IMR-90 (cell line): ENCODE results near the gene FNDC7. TPM values are rescaled to one million over a fixed set of nuclear protein-coding genes. Genes with fewer than 3 reads are reported as not detected.
"Not testable (repeated sequence)": the region's sequence is repeated elsewhere in the genome, so short reads cannot be mapped to it uniquely, and the experiment has no call there.

Experiments used
- ATAC-seq: fragments of 200-7000 bp; cut with Tn5 transposase; 2 replicates; pipeline ENCODE4 v1.9.1; 2020; ENCODE audit warnings: low read depth, mild to moderate bottlenecking, moderate library complexity
- BruUV-seq: library from RNA; stranded (reverse); fragments of 400-500 nt; replicated peaks from 2 replicates; lab custom pipeline; 2021; lab: Mats Ljungman, UMichigan
- CTCF ChIA-PET: fragments of 300-600 bp; formaldehyde crosslinking; extraction: SDS; loops from one replicate; lab custom pipeline; 2021; ENCODE audit warnings: antibody characterized with exemption; lab: Yijun Ruan, JAX
- POLR2A ChIA-PET: fragments of 300-600 bp; sonication (Branson Sonifier 250); formaldehyde crosslinking; loops from one replicate; lab custom pipeline; 2022; ENCODE audit warnings: antibody characterized with exemption; ENCODE audit not compliant: unreplicated experiment; lab: Charles Lee
- DNase-seq: peaks from one replicate; pipeline ENCODE4 v3.0.0; 2013
- H2AFZ ChIP-seq: replicated peaks from 2 replicates; pipeline ENCODE3; 2013; ENCODE audit warnings: low read length, mild to moderate bottlenecking; ENCODE audit not compliant: poor library complexity
- H2AK5ac ChIP-seq: 2 replicates; pipeline ENCODE4 v1.6.1; 2013; ENCODE audit warnings: low read depth, low read length, inconsistent platforms
- H2AK9ac ChIP-seq: replicated peaks from 2 replicates; pipeline ENCODE3; 2013; ENCODE audit warnings: mild to moderate bottlenecking, low read depth, low read length, moderate library complexity; ENCODE audit not compliant: poor library complexity
- H2BK120ac ChIP-seq: 2 replicates; pipeline ENCODE4 v1.6.1; 2013; ENCODE audit warnings: low read depth, low read length, inconsistent platforms
- H2BK15ac ChIP-seq: 3 replicates; pipeline ENCODE4 v1.6.1; 2013; ENCODE audit warnings: low read depth, low read length, inconsistent platforms
- H2BK20ac ChIP-seq: 2 replicates; pipeline ENCODE4 v1.6.1; 2013; ENCODE audit warnings: low read depth, mild to moderate bottlenecking, inconsistent platforms, low read length, moderate library complexity
- H2BK5ac ChIP-seq: 2 replicates; pipeline ENCODE4 v1.6.1; 2013; ENCODE audit warnings: mild to moderate bottlenecking, low read depth, low read length, inconsistent platforms; ENCODE audit not compliant: poor library complexity, severe bottlenecking
- H3K14ac ChIP-seq: replicated peaks from 2 replicates; pipeline ENCODE4 v1.6.1; 2013; ENCODE audit warnings: low read depth, low read length, inconsistent platforms
- H3K18ac ChIP-seq: 2 replicates; pipeline ENCODE4 v1.6.1; 2013; ENCODE audit warnings: low read depth, low read length, control low read depth
- H3K23ac ChIP-seq: 2 replicates; pipeline ENCODE4 v1.6.1; 2013; ENCODE audit warnings: low read depth, low read length, inconsistent platforms
- H3K27ac ChIP-seq: 2 replicates; pipeline ENCODE4 v1.5.1; 2013; ENCODE audit warnings: mild to moderate bottlenecking, control low read depth, low read length; ENCODE audit not compliant: insufficient read depth
- H3K27me3 ChIP-seq: 2 replicates; pipeline ENCODE4 v1.6.1; 2013; ENCODE audit warnings: low read length; ENCODE audit not compliant: control insufficient read depth, insufficient read depth
- H3K36me3 ChIP-seq: 2 replicates; pipeline ENCODE4 v1.6.1; 2013; ENCODE audit warnings: low read length, mixed read lengths; ENCODE audit not compliant: control insufficient read depth, insufficient read depth
- H3K4ac ChIP-seq: 2 replicates; pipeline ENCODE4 v1.6.1; 2013; ENCODE audit warnings: low read depth, low read length, inconsistent platforms
- H3K4me1 ChIP-seq: 2 replicates; pipeline ENCODE4 v1.6.1; 2013; ENCODE audit warnings: low read length, mixed read lengths; ENCODE audit not compliant: control insufficient read depth, insufficient read depth
- H3K4me2 ChIP-seq: 2 replicates; pipeline ENCODE4 v1.6.1; 2013; ENCODE audit warnings: low read depth, mild to moderate bottlenecking, control low read depth, low read length, moderate library complexity
- H3K4me3 ChIP-seq: 2 replicates; pipeline ENCODE4 v1.5.1; 2013; ENCODE audit warnings: low read depth, mild to moderate bottlenecking, control low read depth, low read length, moderate library complexity; ENCODE audit not compliant: insufficient read depth
- H3K56ac ChIP-seq: 2 replicates; pipeline ENCODE4 v1.6.1; 2013; ENCODE audit warnings: low read length, inconsistent platforms; ENCODE audit not compliant: insufficient read depth; ENCODE audit errors: extremely low read depth
- H3K79me1 ChIP-seq, 2 experiments: 2 replicates each; pipeline ENCODE4 v1.6.1; 2013; ENCODE audit warnings: low read length in 2 of 2, inconsistent platforms in 1 of 2, low read depth in 1 of 2
- H3K9ac ChIP-seq: 2 replicates; pipeline ENCODE4 v1.6.1; 2013; ENCODE audit warnings: low read depth, low read length, control low read depth
- H3K9me1 ChIP-seq: 2 replicates; pipeline ENCODE4 v1.6.1; 2013; ENCODE audit warnings: low read length, inconsistent platforms; ENCODE audit not compliant: insufficient read depth
- H3K9me3 ChIP-seq: 2 replicates; pipeline ENCODE4 v1.6.1; 2013; ENCODE audit warnings: low read length; ENCODE audit not compliant: control insufficient read depth, insufficient read depth
- H4K20me1 ChIP-seq: 2 replicates; pipeline ENCODE4 v1.6.1; 2013; ENCODE audit warnings: low read length, inconsistent platforms; ENCODE audit not compliant: insufficient read depth
- H4K5ac ChIP-seq: 2 replicates; pipeline ENCODE4 v1.6.1; 2013; ENCODE audit warnings: mild to moderate bottlenecking, low read depth, low read length, control low read depth
- H4K8ac ChIP-seq, 2 experiments: 2 replicates each; pipeline ENCODE4 v1.6.1; 2013; ENCODE audit warnings: low read depth in 2 of 2, low read length in 2 of 2, control low read depth in 1 of 2, inconsistent platforms in 1 of 2
- H4K91ac ChIP-seq: 2 replicates; pipeline ENCODE4 v1.6.1; 2013; ENCODE audit warnings: low read depth, low read length, inconsistent platforms; ENCODE audit not compliant: insufficient read depth
- CEBPB ChIP-seq: IDR thresholded peaks from 2 replicates; pipeline ENCODE4 v1.6.1; 2012; ENCODE audit warnings: low read depth, low read length, improper control_type of control experiment
- CHD1 ChIP-seq: IDR thresholded peaks from 2 replicates; pipeline ENCODE4 v1.6.1; 2012; ENCODE audit warnings: low read depth, low read length, improper control_type of control experiment
- FOS ChIP-seq: fragments of 150-350 bp; IDR thresholded peaks from 2 replicates; pipeline ENCODE4 v1.6.1; 2016; ENCODE audit warnings: low read depth, low read length
- MXI1 ChIP-seq: IDR thresholded peaks from 2 replicates; pipeline ENCODE4 v1.6.1; 2012; ENCODE audit warnings: low read depth, mild to moderate bottlenecking, low read length, moderate library complexity, borderline replicate concordance
- POLR2A ChIP-seq: IDR thresholded peaks from 2 replicates; pipeline ENCODE4 v1.6.1; 2012; ENCODE audit warnings: mild to moderate bottlenecking, low read depth, low read length
- RFX5 ChIP-seq: IDR thresholded peaks from 2 replicates; pipeline ENCODE4 v1.8.0; 2012; ENCODE audit warnings: low read depth, mild to moderate bottlenecking, low read length, moderate library complexity
- WGBS, 2 experiments: methylation state at CpG; one replicate each; pipeline versions ENCODE4 v1.1.5 to v1.1.7; 2013; ENCODE audit warnings: missing lambda C conversion rate in 2 of 2; ENCODE audit not compliant: insufficient read length in 1 of 2; ENCODE audit errors: extremely low coverage in 2 of 2; 5-methylcytosine and 5-hydroxymethylcytosine counted together
- dilution Hi-C: fragments of 300-500 bp; cut with HindIII; formaldehyde crosslinking; loops from one replicate; pipeline ENCODE4 v1.14.3; 2018; ENCODE audit warnings: low sequenced_read_pairs; ENCODE audit not compliant: unreplicated experiment
- in situ Hi-C: fragments of 300-500 bp; cut with MboI; formaldehyde crosslinking; loops from 3 replicates; pipeline ENCODE4 v1.14.3; 2019; ENCODE audit warnings: low sequenced_read_pairs, inconsistent platforms, mixed read lengths
- intact Hi-C: fragments of 100-400 bp; cut with micrococcal nuclease; formaldehyde crosslinking; loops from 2 replicates; pipeline ENCODE4 v1.10.0; 2022
- polyA plus RNA-seq, 3 experiments: library from polyadenylated mRNA; depleted of rRNA; stranded (reverse); fragments of >200 nt; gene quantifications; 2 replicates each; pipeline ENCODE4 v1.2.3, GENCODE V29; 2012; ENCODE audit warnings: low replicate concordance in 1 of 3
- total RNA-seq: library from RNA; depleted of rRNA; stranded (reverse); fragments of >200 nt; gene quantifications from 2 replicates; pipeline ENCODE4 v1.2.3, GENCODE V29; 2012
- TF ChIP-seq, protein P1 (sequence below): conservative IDR thresholded peaks from 2 replicates; pipeline ENCODE4 v1.5.1; 2012; ENCODE audit warnings: mild to moderate bottlenecking, low read depth, low read length, improper control_type of control experiment

Gene FNDC7
- total and polyA plus RNA-seq, 2 of the 4 experiments (the other 2 are of a cell fraction), result not detected

DNA sequence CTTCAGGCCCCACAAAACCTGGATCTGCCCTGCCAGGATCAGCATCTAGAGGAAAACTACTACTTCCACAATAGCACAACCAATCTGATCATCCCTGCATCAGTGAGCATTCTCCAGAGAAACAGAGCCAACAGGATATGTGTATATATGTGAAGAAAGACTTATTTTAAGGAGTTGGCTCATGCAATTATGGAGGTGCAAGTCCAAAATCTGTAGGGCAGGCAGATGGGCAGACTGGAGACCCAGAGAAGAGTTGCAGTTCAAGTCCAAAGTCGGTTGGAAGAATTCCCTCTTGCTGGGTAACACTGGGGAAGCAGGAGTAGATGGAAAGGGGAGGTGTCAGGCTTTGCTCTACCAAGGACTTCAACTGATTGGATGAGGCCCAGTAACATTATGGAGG is 46.9 kb upstream of the FNDC7 start:
- H2AK9ac ChIP-seq, result no peak overlapping the region
- H3K79me1 ChIP-seq, result no peaks in the 10 kb centered on the region
- H2BK15ac ChIP-seq, result no peak overlapping the region
- no peak overlapping the region for H3K4me2 ChIP-seq
- H4K91ac ChIP-seq, result no peak overlapping the region
- intact Hi-C loops (no loop called here), in situ Hi-C loops (no loop called here), dilution Hi-C loops (no loop called here)
- ChIA-PET CTCF (no interaction called here), POLR2A (no interaction called here)
- H3K27me3 ChIP-seq, result no peaks in the 10 kb centered on the region
- H3K18ac ChIP-seq, result no peak overlapping the region
- H3K27ac ChIP-seq, result no peak overlapping the region
- H3K9me1 ChIP-seq, result no peaks in the 10 kb centered on the region
- no TSS peak for BruUV-seq
- H2AFZ ChIP-seq, result no peak overlapping the region
- no peak overlapping the region for H3K9ac ChIP-seq
- peaks cover 2% of the 10 kb centered on the region; the same call in 1 of the 2 replicates for H3K4me1 ChIP-seq
- H3K14ac ChIP-seq, result no peak overlapping the region
- ATAC-seq, result no peak
- no peaks in the 10 kb centered on the region for H3K36me3 ChIP-seq
- WGBS, 2 experiments, result no CpG with 5 or more reads among the region's 1 CpG
- no peak overlapping the region for H3K23ac ChIP-seq
- H4K20me1 ChIP-seq, result no peaks in the 10 kb centered on the region
- H2BK120ac ChIP-seq, result no peak overlapping the region
- H2AK5ac ChIP-seq, result no peak overlapping the region
- no peak overlapping the region for H2BK5ac ChIP-seq
- no peak overlapping the region for H4K8ac ChIP-seq
- no peak overlapping the region for H4K5ac ChIP-seq
- no peak overlapping the region for H3K4me3 ChIP-seq
- TF ChIP-seq, protein P1, sequence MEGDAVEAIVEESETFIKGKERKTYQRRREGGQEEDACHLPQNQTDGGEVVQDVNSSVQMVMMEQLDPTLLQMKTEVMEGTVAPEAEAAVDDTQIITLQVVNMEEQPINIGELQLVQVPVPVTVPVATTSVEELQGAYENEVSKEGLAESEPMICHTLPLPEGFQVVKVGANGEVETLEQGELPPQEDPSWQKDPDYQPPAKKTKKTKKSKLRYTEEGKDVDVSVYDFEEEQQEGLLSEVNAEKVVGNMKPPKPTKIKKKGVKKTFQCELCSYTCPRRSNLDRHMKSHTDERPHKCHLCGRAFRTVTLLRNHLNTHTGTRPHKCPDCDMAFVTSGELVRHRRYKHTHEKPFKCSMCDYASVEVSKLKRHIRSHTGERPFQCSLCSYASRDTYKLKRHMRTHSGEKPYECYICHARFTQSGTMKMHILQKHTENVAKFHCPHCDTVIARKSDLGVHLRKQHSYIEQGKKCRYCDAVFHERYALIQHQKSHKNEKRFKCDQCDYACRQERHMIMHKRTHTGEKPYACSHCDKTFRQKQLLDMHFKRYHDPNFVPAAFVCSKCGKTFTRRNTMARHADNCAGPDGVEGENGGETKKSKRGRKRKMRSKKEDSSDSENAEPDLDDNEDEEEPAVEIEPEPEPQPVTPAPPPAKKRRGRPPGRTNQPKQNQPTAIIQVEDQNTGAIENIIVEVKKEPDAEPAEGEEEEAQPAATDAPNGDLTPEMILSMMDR, result no peak
- TF ChIP-seq MXI1 (no peak), CEBPB (no peak), POLR2A (no peak), RFX5 (no peak), CHD1 (no peak), FOS (no peak)
- no peak for DNase-seq
- H2BK20ac ChIP-seq, result no peak overlapping the region
- H3K9me3 ChIP-seq, result no peaks in the 10 kb centered on the region
- no peak overlapping the region for H3K56ac ChIP-seq
- no peak overlapping the region for H3K4ac ChIP-seq

DNA sequence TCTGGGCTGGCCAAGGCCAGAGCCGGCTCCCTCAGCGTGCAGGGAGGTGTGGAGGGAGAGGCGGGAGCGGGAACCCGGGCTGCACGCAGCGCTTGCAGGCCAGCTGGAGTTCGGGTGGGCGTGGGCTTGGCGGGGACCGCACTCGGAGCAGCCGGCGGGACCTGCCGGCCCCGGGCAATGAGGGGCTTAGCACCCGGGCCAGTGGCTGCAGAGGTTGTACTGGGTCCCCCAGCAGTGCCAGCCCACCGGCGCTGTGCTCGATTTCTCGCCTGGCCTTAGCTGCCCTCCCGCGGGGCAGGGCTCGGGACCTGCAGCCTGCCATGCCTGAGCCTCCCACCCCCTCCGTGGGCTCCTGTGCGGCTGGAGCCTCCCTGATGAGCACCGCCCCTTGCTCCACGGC is 45.3 kb upstream of the FNDC7 start:
- H2AK5ac ChIP-seq, H3K4me1 ChIP-seq, H3K27ac ChIP-seq, H2BK120ac ChIP-seq, H3K9me3 ChIP-seq, H2BK5ac ChIP-seq, H4K8ac ChIP-seq, H3K4me2 ChIP-seq, H2BK20ac ChIP-seq, H3K4ac ChIP-seq, H2AK9ac ChIP-seq, ATAC-seq, H3K18ac ChIP-seq, H3K23ac ChIP-seq, intact Hi-C loops, dilution Hi-C loops, in situ Hi-C loops, BruUV-seq, DNase-seq, H3K27me3 ChIP-seq, H2BK15ac ChIP-seq, H3K14ac ChIP-seq, H4K20me1 ChIP-seq, H4K5ac ChIP-seq, H3K56ac ChIP-seq, H3K9ac ChIP-seq, H3K9me1 ChIP-seq, H2AFZ ChIP-seq, CTCF ChIA-PET, H4K91ac ChIP-seq, H3K4me3 ChIP-seq, H3K79me1 ChIP-seq, POLR2A ChIA-PET, H3K36me3 ChIP-seq: not testable (repeated sequence)
- WGBS, 2 experiments, result 97% methylated on average over 19 of the region's 28 CpGs; no CpG with 5 or more reads in 1 of the 2 experiments
